NCI-H1436 treated with DMSO at 0.1 percent for 48 hours (cell line): ENCODE measurements around the gene ACBD7.

Source experiments
- DNase-seq: peaks from one replicate; lab custom pipeline; 2025; lab: John Stamatoyannopoulos, UW

ACBD7 gene

GRCh38 chr10:15088428-15089261 is at the start of gene ACBD7:
TSS of gene ACBD7 (minus strand) at chr10:15088776. CDS start at chr10:15088728, 48 bp downstream.
- DNase-seq, result peak; percentile 56

DNA sequence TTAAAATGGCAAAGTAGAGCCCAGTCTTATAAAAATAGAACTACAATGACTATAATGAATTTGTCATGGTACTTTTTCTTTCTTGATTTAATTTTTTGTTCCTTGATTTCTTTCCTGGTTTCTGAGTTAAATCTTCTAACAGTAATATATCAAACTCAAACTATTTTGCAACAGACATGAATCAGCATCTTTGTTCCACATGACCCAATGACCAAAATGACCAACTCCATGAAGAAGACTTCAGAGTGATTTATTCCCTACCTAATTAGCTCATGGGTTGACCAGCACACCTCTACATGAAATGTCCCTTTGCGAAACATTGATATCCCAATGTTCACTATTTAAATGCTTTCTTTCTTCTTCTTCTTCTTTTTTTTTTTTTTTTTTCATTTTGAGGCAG is 49.1 kb upstream of the ACBD7 start:
- DNase-seq, result no peak

DNA sequence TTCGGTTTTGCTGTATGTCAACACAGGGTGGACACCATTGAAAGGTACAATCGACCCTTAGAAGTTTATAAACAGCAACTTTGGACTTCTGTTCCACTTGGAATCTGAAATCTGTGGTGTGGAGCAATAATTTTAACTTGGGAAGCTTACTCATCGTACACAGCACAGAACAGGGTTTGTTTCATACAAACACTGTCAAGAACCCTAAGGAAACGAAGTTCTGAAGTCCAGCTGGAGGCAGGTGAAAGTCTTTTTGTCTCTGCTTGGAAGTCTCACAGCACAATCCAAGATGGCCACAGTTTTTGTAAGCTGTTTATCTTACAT is 48.4 kb upstream of the ACBD7 start:
- no peak for DNase-seq

DNA sequence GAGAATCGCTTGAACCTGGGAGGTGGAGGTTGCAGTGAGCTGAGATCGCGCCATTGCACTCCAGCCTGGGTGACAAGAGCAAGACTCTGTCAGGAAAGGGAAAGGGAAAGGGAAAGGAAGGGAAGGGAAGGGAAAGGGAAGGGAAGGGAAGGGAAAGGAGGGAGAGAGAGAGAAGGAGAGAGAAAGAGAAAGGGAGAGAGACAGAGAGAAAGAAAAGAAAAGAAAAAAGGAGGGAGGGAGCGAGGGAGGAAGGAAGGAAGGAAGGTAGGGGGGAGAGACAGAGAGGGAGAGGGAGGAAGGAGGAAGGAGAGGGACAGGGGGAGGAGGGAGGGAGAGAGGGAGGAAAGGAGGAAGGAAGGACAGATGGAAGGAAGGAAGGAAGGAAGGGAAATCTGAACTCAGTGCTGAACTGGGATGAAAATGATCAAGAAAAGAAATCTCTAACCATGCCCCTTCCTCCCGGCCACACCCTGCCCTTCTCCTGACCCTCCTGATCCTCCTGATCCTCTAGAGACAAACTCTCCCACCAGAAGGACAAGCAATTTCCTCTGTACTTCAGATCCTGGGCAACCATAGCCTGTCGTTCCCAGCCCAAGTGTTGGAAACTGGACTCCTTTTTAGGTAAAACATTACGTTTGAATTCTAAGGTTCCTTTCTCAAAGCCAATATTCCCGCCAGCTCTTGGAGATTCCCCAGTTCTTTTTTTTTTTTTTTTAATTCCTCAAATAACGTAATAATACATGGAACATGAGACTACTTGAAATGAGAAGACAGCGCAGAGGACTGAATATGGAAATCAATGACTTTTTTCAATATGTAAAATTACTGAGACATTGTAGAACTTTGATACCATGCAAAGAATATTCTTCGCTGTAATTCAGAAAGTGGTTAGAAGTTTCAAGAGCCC is 47.8 kb upstream of the ACBD7 start:
- no peak for DNase-seq

- no peak for DNase-seq
Observed at GRCh38 chr10:15131330-15131729, 42.8 kb upstream of the ACBD7 start.

DNA sequence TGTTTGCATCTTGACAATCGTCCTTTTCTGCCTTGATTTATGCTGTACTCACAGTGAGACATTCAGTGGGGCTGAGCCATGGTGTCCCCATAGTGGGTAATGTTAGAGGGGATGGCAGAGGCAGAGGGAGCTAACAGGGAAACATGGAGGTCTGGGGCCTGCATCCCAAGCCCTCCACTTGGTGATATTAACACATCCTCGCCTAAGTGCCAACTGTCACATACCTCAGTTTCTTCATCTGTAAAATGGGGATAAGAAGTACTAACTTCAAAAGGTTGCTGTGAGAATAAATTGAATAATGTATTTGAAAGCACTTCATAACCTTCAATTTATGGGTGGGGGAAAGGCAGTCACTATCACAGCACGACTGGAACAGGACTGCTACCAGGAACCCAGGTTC is 36.3 kb upstream of the ACBD7 start:
- DNase-seq, result no peak

DNA sequence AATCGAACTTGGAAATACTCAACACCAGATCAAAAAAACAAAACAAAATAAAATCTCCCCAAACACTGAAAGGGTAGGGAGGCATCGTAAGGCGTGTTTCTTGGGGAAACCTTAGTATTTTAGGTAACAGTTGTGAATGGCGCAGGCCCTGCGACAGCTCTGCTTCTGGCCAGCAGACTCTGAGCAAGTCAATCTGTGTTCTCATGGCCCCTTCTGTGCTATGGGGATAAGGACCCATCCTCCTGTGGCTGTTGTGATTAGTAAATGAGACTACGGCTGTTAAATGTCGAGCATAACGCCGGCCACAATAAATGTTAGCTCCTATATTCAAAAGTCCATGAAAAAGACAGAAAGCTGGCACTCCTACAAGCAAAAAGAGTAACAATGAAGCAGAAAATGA is 35.6 kb upstream of the ACBD7 start:
- DNase-seq, result no peak

- no peak for DNase-seq
Observed at GRCh38 chr10:15123749-15124184, 35.2 kb upstream of the ACBD7 start.

DNA sequence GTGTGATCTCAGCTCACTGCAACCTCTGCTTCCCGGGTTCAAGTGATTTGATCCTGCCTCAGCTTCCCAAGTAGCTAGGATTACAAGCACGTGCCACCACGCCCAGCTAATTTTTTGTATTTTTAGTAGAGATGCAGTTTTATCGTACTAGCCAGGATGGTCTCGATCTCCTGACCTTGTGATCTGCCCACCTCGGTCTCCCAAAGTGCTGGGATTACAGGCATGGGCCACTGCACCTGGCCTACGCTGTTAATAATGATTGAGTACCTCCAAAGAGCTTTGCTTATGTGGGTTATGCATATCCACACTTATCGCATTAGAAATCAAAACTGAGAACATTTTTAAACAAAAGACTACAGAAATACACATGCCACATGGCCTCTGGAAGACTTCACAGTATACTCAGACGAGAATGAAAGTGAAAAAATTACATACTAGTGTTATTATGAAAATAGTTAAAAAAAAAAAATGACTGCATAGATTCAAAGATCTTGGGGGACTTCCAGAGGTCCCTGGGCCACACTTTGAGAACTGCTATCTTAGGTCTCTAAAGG is 34.0 kb upstream of the ACBD7 start:
- no peak for DNase-seq

DNA sequence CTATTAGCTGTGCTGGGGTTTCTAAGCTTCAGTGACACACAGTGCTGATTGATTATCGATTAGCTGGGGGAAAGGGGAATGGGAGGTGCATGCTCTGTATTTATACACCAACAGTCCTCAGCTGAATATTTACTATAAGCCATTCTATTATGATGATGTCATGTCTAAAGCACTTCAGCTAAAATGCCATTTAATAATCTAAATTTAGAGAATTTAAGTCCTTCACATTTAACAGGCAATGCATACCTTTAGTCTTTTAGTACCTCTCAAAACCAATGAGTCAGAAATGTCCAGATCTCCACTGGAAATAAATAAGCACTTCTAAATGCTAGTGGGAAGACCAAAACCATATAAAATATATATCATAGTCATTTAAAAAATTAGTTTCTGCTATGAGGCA is 33.1 kb upstream of the ACBD7 start:
- DNase-seq, result no peak

DNA sequence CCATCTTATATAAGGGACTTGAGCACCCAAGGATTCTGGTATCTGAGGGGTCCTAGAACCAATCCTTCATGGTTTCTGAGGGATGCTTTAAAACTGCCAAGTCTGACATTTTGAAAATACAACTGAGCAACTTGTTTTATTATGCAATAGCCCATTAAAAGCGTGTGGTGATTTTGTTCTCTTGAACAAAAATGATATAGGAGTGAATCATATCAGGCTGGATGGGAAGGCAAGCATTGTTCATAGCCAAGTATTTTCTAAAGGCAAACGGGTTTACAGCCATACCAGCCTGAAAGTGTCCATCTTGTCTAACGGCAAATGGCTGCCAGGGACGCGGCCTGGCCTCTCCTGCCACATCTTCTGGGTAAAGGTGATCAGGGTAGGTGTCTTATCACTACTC is 31.9 kb upstream of the ACBD7 start:
- no peak for DNase-seq

GRCh38 chr10:15118615-15119014 is 30.0 kb upstream of the ACBD7 start:
- DNase-seq, result no peak

- no peak for DNase-seq
Observed at GRCh38 chr10:15116225-15116624, 27.6 kb upstream of the ACBD7 start.

DNA sequence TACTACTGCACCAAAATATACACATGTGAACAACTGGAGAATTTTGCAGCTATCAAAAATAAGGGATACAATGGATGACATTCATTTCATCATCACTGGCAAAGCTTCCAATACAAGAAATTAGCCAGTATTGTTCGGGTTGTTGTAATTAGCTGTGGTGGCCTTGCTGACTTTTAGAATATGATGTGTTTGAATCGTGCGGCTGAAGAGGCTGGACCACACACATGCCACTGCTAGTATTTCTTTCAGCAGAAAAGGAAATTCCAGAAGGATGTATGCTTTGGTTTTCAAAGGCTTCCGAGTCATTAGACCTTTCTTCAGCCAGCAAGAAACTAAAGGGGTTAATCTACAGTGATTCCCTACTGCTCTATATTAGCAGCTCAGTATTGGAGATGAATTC is 25.2 kb upstream of the ACBD7 start:
- DNase-seq, result no peak

GRCh38 chr10:15112657-15113056 is 24.1 kb upstream of the ACBD7 start:
- no peak for DNase-seq

DNA sequence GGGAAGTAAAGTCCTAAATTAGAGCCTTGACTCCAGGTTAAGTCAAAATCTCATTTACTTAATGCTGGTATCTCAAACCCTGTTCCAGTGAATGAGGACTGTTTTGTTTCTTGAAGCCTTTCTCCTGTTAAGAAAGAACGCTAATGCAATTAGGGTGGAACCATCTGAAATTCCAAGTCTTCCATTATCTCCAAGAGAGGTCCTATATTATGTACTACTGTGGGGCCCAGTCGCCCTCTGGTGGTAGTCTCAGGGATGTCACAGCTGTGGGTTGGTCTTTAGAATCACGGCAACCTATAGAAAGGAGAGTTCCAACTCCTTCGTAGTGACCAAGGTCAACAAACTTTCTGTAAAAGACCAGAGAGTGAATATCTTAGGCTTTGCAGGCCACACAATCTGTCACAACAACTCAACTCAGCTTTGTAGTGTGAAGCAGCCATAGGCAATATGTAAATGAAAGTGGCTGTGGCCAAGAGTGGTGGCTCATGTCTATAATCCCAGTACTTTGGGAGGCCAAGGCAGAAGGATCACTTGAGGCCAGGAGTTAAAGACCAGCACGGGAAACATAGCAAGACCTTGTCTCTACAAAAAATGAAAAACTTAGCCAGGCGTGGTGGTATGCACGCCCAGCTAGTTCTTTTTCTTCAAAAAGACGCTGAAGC is 17.9 kb upstream of the ACBD7 start:
- DNase-seq, result no peak

DNA sequence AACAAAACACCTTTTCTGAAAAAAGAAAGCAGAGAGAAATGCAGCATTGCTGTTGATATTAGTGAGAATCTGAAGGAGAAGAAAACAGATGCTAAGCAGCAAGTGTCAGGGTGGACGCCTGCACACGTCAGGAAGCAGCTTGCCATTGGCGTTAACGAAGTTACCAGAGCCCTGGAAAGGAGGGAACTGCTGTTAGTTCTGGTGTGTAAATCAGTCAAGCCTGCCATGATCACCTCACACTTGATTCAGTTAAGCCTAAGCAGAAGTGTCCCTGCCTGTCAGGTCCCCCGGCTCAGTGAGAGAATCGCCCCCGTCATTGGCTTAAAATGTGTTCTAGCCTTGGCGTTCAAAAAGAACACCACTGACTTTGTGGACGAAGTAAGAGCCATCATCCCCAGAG is 14.9 kb upstream of the ACBD7 start:
- no peak for DNase-seq

GRCh38 chr10:15099886-15100285 is 11.3 kb upstream of the ACBD7 start:
- no peak for DNase-seq

GRCh38 chr10:15097011-15097812 is 8.6 kb upstream of the ACBD7 start, which contains the start of gene RPP38:
TSS of gene RPP38 (plus strand) at chr10:15097355. CDS start at chr10:15103315, 5,960 bp downstream.
- peak; percentile 57 for DNase-seq

GRCh38 chr10:15096661-15097010 is 8.1 kb upstream of the ACBD7 start:
- no peak for DNase-seq

DNA sequence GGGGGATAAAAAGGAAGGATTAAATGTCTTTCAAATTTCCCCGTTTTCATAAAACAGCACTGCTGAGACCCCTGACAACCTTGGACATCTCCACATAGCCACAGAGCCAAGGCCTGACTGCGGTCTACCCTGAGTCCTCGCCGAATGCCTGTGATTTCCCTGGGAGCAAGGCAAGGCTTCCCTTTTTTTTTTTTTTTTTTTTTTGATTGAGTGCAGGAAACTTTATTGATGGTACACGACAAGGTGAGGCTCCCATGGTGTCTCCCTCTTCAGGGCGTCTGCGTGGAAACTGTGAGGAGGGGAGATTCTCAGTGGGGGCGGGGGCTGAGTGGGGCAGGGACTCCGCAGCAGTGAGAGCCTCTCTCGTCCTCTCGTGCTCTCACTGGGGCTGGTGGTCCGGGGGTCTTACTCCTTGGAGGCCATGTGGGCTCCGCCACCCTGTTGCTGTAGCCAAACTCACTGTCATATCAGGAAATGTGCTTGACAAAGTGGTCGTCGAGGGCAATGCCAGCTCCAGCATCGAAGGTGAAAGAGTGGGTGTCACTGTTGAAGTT is 4.4 kb upstream of the ACBD7 start:
- no peak for DNase-seq
